Hepatocyte (in vitro differentiated cells): ENCODE results near the gene ZBTB7A. TPM values are rescaled to one million over a fixed set of nuclear protein-coding genes. Genes with fewer than 3 reads are reported as not detected.

Source experiments
- DNase-seq: peaks from one replicate; pipeline ENCODE4 v3.0.0-alpha.2; 2016; ENCODE audit warnings: low spot score
- H2AFZ ChIP-seq: fragments of 200-600 bp; sonication (generic); 2 replicates; pipeline ENCODE4 v1.6.0; 2016; ENCODE audit warnings: antibody characterized with exemption, mild to moderate bottlenecking
- H3K27ac ChIP-seq: fragments of 200-600 bp; sonication (generic); 2 replicates; pipeline ENCODE4 v1.5.1; 2016; ENCODE audit warnings: mild to moderate bottlenecking
- H3K27me3 ChIP-seq: fragments of 200-600 bp; sonication (generic); 2 replicates; pipeline ENCODE4 v1.6.1; 2016
- H3K36me3 ChIP-seq: fragments of 200-600 bp; sonication (generic); replicated peaks from 2 replicates; pipeline ENCODE4 v1.5.1; 2016; ENCODE audit warnings: low read depth; ENCODE audit not compliant: insufficient read depth
- H3K4me1 ChIP-seq: fragments of 200-600 bp; sonication (generic); 2 replicates; pipeline ENCODE4 v1.5.1; 2016; ENCODE audit warnings: mild to moderate bottlenecking, moderate library complexity; ENCODE audit not compliant: insufficient read depth
- H3K4me2 ChIP-seq: fragments of 200-600 bp; sonication (generic); 2 replicates; pipeline ENCODE4 v1.6.0; 2016
- H3K4me3 ChIP-seq: fragments of 200-600 bp; sonication (generic); 2 replicates; pipeline ENCODE4 v1.5.1; 2016; ENCODE audit warnings: mild to moderate bottlenecking
- H3K79me2 ChIP-seq: fragments of 200-600 bp; sonication (generic); 2 replicates; pipeline ENCODE4 v1.6.0; 2017; ENCODE audit warnings: mild to moderate bottlenecking
- H3K9me2 ChIP-seq: fragments of 200-600 bp; sonication (generic); replicated peaks from 2 replicates; pipeline ENCODE4 v1.6.0; 2017; ENCODE audit warnings: mild to moderate bottlenecking; ENCODE audit not compliant: insufficient read depth
- H3K9me3 ChIP-seq: fragments of 200-600 bp; sonication (generic); 2 replicates; pipeline ENCODE4 v1.5.1; 2016; ENCODE audit warnings: low read depth, mild to moderate bottlenecking
- H4K20me1 ChIP-seq: fragments of 200-600 bp; sonication (generic); 2 replicates; pipeline ENCODE4 v1.6.0; 2016; ENCODE audit warnings: mild to moderate bottlenecking; ENCODE audit not compliant: insufficient read depth, poor library complexity, severe bottlenecking
- CTCF ChIP-seq: fragments of 200-600 bp; sonication (generic); IDR thresholded peaks from 2 replicates; pipeline ENCODE4 v1.5.1; 2016; ENCODE audit warnings: antibody characterized with exemption, mild to moderate bottlenecking; ENCODE audit not compliant: poor library complexity
- EZH2 ChIP-seq: fragments of 200-600 bp; sonication (generic); IDR thresholded peaks from 2 replicates; pipeline ENCODE4 v1.6.1; 2016; ENCODE audit warnings: antibody characterized with exemption, mild to moderate bottlenecking, borderline replicate concordance
- EZH2phosphoT487 ChIP-seq: fragments of 200-600 bp; sonication (generic); IDR thresholded peaks from one replicate; pipeline ENCODE4 v1.6.1; 2018; ENCODE audit warnings: antibody characterized with exemption, mild to moderate bottlenecking, low read depth, moderate library complexity; ENCODE audit not compliant: unreplicated experiment, severe bottlenecking
- WGBS: methylation state at CpG from one replicate; pipeline ENCODE4 v1.1.6; 2016; ENCODE audit warnings: low lambda C conversion rate; ENCODE audit errors: missing lambda C conversion rate; 5-methylcytosine and 5-hydroxymethylcytosine counted together
- polyA plus RNA-seq: library from polyadenylated mRNA; unstranded; fragments of >200 nt; fragmentation: Nextera tagmentation; extraction: Ambion mirVana; gene quantifications from 2 replicates; pipeline ENCODE4 v1.2.1, GENCODE V29; 2016
- total RNA-seq: library from RNA; depleted of rRNA; stranded (reverse); fragments of >200 nt; gene quantifications from 2 replicates; pipeline ENCODE4 v1.2.3, GENCODE V29; 2014

The ZBTB7A gene
- total and polyA plus RNA-seq, 2 experiments from 2014 or later, result 23.3 to 46.1 TPM

GRCh38 chr19:4025317-4025716 is 41.4 kb downstream of the ZBTB7A start:
- Histone ChIP-seq H3K9me3 (no peaks in the 10 kb centered on the region), H3K27ac (no peak overlapping the region), H2AFZ (no peak overlapping the region), H3K4me2 (no peak overlapping the region), H4K20me1 (peaks cover 13% of the 10 kb centered on the region), H3K4me1 (no peaks in the 10 kb centered on the region), H3K79me2 (peaks cover 32% of the 10 kb centered on the region), H3K36me3 (no peaks in the 10 kb centered on the region), H3K4me3 (no peak overlapping the region), H3K27me3 (no peaks in the 10 kb centered on the region), H3K9me2 (no peaks in the 10 kb centered on the region)
- TF ChIP-seq EZH2 (no peak), EZH2phosphoT487 (no peak), CTCF (no peak)
- DNase-seq, result no peak
- 77% methylated on average over 10 of the region's 11 CpGs for WGBS

- DNase-seq, result peak; percentile 3
- Histone ChIP-seq H3K9me3 (no peaks in the 10 kb centered on the region), H3K27me3 (no peaks in the 10 kb centered on the region), H3K9me2 (no peaks in the 10 kb centered on the region), H3K27ac (no peak overlapping the region), H2AFZ (no peak overlapping the region), H3K4me2 (no peak overlapping the region), H3K4me3 (no peak overlapping the region), H3K4me1 (no peaks in the 10 kb centered on the region), H3K79me2 (peaks cover 45% of the 10 kb centered on the region), H3K36me3 (no peaks in the 10 kb centered on the region), H4K20me1 (peaks cover 22% of the 10 kb centered on the region)
- TF ChIP-seq EZH2phosphoT487 (no peak), EZH2 (no peak), CTCF (no peak)
- WGBS, result 92% methylated on average over 34 of the region's 34 CpGs
These were observed 42.9 kb downstream of the ZBTB7A start for GRCh38 chr19:4023600-4024398.

GRCh38 chr19:4019578-4019977 is 47.1 kb downstream of the ZBTB7A start:
- DNase-seq, result no peak
- H3K4me2 ChIP-seq, result no peak overlapping the region

More at GRCh38 chr19:4019578-4019977, 47.1 kb downstream of the ZBTB7A start:
- Histone ChIP-seq H3K27ac (no peak overlapping the region), H2AFZ (no peak overlapping the region), H3K79me2 (peaks cover 87% of the 10 kb centered on the region), H3K4me1 (peaks cover 8% of the 10 kb centered on the region), H3K4me3 (no peak overlapping the region), H3K9me3 (no peaks in the 10 kb centered on the region), H3K9me2 (no peaks in the 10 kb centered on the region), H4K20me1 (peaks cover 57% of the 10 kb centered on the region), H3K27me3 (no peaks in the 10 kb centered on the region), H3K36me3 (no peaks in the 10 kb centered on the region)
- 80% methylated on average over 10 of the region's 17 CpGs for WGBS
- TF ChIP-seq EZH2 (no peak), CTCF (no peak), EZH2phosphoT487 (no peak)
